A549 (cell line): Measurements from ENCODE around the gene FGFR2.

ENCODE experiments used
- EP300 ChIP-seq, 2 experiments: fragments of >200 bp; sonication (Bioruptor Twin); formaldehyde crosslinking; IDR thresholded peaks; 2 replicates in 1 of 2; 3 replicates in 1 of 2; pipeline ENCODE4 v1.6.1; 2016 to 2017
- POLR2A ChIP-seq: IDR thresholded peaks from 2 replicates; pipeline ENCODE4 v1.6.1; 2012; ENCODE audit warnings: mild to moderate bottlenecking, low read length
- TF ChIP-seq, protein P1 (sequence below): fragments of >200 bp; sonication (Bioruptor Twin); formaldehyde crosslinking; IDR thresholded peaks from 3 replicates; pipeline ENCODE4 v1.5.1; 2016

DNA sequence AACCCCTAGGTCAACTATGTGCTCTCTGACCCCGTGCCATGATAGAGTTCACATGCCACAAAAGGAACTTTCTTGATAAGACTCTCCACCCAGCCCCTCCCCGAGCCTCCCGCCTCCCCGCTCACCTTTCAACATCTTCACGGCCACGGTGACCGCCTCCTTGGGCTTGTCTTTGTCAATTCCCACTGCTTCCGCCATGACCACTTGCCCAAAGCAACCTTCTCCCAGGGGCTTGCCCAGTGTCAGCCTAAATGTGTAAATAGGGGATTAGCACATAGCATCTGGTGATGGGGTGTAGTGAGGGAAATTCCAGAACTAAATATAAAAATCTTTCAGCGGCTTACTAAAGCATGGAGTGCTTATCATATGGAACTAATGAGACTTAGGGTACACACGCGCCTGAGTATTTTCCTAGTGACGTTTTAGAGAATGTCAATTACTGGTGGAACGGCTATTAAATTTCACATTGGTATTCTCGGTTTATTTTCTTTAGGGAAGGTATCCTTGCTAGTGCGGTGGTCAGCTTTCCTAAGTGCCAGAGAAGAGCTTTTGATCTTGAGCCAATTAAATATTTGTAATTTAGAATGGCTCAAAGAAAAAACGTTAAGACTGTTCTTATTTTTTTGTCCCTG lies 97.4 kb downstream of the FGFR2 start:
- TF ChIP-seq, protein P1, sequence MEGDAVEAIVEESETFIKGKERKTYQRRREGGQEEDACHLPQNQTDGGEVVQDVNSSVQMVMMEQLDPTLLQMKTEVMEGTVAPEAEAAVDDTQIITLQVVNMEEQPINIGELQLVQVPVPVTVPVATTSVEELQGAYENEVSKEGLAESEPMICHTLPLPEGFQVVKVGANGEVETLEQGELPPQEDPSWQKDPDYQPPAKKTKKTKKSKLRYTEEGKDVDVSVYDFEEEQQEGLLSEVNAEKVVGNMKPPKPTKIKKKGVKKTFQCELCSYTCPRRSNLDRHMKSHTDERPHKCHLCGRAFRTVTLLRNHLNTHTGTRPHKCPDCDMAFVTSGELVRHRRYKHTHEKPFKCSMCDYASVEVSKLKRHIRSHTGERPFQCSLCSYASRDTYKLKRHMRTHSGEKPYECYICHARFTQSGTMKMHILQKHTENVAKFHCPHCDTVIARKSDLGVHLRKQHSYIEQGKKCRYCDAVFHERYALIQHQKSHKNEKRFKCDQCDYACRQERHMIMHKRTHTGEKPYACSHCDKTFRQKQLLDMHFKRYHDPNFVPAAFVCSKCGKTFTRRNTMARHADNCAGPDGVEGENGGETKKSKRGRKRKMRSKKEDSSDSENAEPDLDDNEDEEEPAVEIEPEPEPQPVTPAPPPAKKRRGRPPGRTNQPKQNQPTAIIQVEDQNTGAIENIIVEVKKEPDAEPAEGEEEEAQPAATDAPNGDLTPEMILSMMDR = no peak
- TF ChIP-seq EP300 (IDR thresholded peaks at IDR 0.05) = no peak
- no peak for TF ChIP-seq POLR2A
